GM12892 (cell line): ENCODE results near the gene ZNF692.

ENCODE experiments used
- POLR2A ChIP-seq: IDR thresholded peaks from 2 replicates; pipeline ENCODE4 v1.6.1; 2011; ENCODE audit warnings: low read depth, low read length, control low read depth
- POLR2AphosphoS5 ChIP-seq: IDR thresholded peaks from 2 replicates; pipeline ENCODE4 v1.6.1; 2011; ENCODE audit warnings: low read depth, low read length, control low read depth
- TAF1 ChIP-seq: IDR thresholded peaks from 2 replicates; pipeline ENCODE4 v1.6.1; 2011; ENCODE audit warnings: low read depth, mild to moderate bottlenecking, control low read depth, low read length, borderline replicate concordance

DNA sequence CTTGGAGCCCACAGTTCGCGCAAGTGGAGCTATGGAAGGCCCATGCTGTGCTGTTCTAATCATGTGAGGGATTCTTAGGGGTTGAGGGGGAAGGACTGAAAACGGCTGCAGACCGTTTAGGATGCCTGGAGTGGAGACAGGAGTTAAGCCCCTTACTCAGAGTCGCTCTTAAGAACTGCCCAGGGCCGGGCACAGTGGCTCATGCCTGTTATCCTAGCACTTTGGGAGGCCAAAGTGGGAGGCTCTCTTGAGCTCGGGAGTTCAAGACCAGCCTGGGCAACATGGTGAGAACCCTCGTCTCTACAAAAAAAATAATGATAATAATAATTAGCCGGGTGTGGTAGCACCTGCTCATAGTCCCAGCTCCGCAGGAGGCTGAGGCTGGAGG, 19.7 kb downstream of the ZNF692 start:
- TF ChIP-seq POLR2AphosphoS5 (no peak), POLR2A (no peak), TAF1 (no peak)
